Fibroblast of pulmonary artery (primary cell): ENCODE measurements around the gene CNOT6.

Experiments
- DNase-seq: peaks from one replicate; pipeline ENCODE4 v3.0.0-alpha.2; 2010; ENCODE audit warnings: low read depth
- H3K4me3 ChIP-seq: replicated peaks from 2 replicates; pipeline ENCODE4 v1.5.1; 2011; ENCODE audit warnings: low read depth, mild to moderate bottlenecking, control low read depth, low read length, moderate library complexity
- TF ChIP-seq, protein P1 (sequence below): IDR thresholded peaks from 2 replicates; pipeline ENCODE4 v1.5.1; 2011; ENCODE audit warnings: mild to moderate bottlenecking, control low read depth, low read length, inconsistent platforms; ENCODE audit errors: missing control alignments

The CNOT6 gene

GRCh38 chr5:180596115-180596667 lies 102.0 kb downstream of the CNOT6 start:
- no peak overlapping the region for H3K4me3 ChIP-seq
- no peak for DNase-seq
- TF ChIP-seq, protein P1, sequence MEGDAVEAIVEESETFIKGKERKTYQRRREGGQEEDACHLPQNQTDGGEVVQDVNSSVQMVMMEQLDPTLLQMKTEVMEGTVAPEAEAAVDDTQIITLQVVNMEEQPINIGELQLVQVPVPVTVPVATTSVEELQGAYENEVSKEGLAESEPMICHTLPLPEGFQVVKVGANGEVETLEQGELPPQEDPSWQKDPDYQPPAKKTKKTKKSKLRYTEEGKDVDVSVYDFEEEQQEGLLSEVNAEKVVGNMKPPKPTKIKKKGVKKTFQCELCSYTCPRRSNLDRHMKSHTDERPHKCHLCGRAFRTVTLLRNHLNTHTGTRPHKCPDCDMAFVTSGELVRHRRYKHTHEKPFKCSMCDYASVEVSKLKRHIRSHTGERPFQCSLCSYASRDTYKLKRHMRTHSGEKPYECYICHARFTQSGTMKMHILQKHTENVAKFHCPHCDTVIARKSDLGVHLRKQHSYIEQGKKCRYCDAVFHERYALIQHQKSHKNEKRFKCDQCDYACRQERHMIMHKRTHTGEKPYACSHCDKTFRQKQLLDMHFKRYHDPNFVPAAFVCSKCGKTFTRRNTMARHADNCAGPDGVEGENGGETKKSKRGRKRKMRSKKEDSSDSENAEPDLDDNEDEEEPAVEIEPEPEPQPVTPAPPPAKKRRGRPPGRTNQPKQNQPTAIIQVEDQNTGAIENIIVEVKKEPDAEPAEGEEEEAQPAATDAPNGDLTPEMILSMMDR, result no peak

DNA sequence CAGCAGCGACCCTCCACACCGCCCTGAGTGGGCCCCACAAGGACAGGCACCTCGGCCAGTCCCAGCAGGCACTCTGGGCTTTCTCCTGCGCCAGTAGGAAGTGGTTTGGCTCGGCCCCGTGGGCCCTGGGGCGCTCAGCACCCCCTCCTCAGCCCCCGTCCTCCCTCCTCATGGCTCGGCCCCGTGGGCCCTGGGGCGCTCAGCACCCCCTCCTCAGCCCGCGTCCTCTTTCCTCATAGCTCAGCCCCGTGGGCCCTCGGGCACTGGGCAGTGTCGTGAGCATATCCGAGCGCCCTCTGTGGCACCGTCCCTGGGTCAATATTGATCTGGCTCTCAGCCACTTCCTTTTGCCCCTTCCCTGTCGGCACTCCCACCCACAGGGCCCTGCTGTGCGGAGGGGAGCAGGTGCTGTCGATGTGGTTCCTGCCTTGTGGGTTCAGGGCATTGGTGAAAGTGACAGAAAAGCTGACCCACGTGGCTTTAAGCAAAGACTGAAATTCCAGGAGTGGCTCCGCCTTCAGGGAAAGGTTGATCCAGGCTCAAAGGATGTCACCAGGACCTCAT lies 102.6 kb downstream of the CNOT6 start:
- TF ChIP-seq, protein P1, result no peak

DNA sequence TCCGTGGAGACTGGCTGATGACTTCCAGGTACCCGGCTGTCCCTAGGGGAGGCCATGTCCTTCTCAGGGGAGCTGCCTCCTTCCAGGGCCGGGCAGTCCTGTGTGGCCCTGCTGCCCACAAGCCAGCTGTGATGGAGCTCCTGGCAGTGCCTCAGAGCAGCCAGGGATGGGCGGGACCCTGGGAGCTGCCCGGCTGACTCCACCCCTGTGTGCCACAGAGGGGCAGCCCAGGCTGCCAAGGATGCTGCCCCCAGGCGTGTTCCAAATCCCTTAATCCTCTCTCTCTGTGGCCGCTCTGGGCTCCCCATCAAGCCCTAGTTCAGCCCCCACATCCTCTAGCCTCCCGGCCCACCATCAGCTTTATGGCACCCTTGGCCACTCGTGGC lies 104.1 kb downstream of the CNOT6 start:
- no peak for DNase-seq
- TF ChIP-seq, protein P1, result no peak
- no peak overlapping the region for H3K4me3 ChIP-seq

More for the DNA sequence above, 102.6 kb downstream of the CNOT6 start:
- no peak overlapping the region for H3K4me3 ChIP-seq
- DNase-seq, result no peak

GRCh38 chr5:180598797-180599589 lies 104.8 kb downstream of the CNOT6 start:
- DNase-seq, result no peak
- H3K4me3 ChIP-seq, result no peak overlapping the region
- TF ChIP-seq, protein P1, result no peak

DNA sequence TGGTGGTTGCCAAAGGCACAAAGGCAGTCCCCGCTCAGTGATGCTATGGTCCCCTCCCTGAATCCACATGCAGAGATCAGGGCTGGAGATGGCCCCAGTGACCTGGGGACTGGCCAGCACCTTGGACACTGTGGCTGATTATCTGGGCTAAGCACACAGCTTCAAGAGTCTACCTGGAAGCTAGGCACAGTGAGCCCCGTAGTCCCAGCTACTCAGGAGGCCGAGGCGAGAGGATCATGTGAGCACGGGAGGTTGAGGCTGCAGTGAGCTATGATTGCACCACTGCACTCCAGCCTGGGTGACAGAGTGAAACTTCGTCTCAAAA lies 105.4 kb downstream of the CNOT6 start:
- no peak overlapping the region for H3K4me3 ChIP-seq
- DNase-seq, result no peak
- TF ChIP-seq, protein P1, result no peak

- TF ChIP-seq, protein P1, result no peak
- DNase-seq, result no peak
- H3K4me3 ChIP-seq, result no peak overlapping the region
Measured at GRCh38 chr5:180599981-180600553, 105.9 kb downstream of the CNOT6 start.
